HL-60 (cell line): ENCODE data around the gene EFNA5.

ENCODE experiments used
- POLR2AphosphoS5 ChIP-seq: IDR thresholded peaks from 2 replicates; pipeline ENCODE4 v1.6.1; 2012; ENCODE audit warnings: low read depth
- SPI1 ChIP-seq: IDR thresholded peaks from 2 replicates; pipeline ENCODE4 v1.6.1; 2012; ENCODE audit warnings: low read depth, mild to moderate bottlenecking, borderline replicate concordance
- TF ChIP-seq, protein P1 (sequence below): IDR thresholded peaks from 2 replicates; pipeline ENCODE4 v1.6.1; 2012; ENCODE audit warnings: low read depth; ENCODE audit not compliant: insufficient replicate concordance

DNA sequence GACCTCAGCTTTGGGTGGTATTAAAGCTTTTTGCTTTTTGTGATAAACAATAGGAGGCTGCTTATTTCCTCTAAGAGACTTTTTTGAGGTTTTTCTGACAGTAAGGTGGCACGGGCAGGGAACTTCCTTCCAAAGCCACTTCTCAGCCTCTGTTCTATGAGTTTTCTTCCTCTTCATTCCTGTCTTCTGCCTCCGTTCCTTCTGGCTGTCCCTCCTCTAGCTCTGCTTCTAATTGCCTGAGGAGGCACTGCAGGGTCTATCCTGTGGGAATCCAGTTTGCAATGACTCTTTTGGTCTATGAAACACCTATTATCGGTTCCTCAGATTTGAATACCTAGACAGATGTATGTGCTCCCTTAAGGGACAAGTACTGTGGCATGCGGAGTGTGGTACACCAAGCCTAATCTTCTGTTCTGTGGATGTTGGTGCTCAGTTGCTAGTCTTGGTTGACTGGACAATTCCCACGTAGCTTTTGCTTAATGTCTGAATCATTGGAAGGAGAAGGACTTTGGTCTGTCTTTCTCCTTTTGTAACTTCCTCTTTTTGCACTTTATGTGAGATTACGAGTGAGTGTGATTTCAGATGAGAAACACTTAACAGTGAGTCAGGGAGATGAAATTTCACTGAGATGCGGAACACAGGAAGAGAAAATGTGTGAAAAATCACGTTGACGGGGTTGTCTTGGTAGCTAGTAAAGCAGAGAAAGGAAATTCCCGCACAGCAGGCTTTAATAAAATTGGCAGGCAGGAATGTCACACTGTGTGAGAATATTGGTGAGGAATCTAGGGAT lies 305.2 kb downstream of the EFNA5 start:
- TF ChIP-seq SPI1 = no peak
- TF ChIP-seq POLR2AphosphoS5 = no peak
- TF ChIP-seq, protein P1, sequence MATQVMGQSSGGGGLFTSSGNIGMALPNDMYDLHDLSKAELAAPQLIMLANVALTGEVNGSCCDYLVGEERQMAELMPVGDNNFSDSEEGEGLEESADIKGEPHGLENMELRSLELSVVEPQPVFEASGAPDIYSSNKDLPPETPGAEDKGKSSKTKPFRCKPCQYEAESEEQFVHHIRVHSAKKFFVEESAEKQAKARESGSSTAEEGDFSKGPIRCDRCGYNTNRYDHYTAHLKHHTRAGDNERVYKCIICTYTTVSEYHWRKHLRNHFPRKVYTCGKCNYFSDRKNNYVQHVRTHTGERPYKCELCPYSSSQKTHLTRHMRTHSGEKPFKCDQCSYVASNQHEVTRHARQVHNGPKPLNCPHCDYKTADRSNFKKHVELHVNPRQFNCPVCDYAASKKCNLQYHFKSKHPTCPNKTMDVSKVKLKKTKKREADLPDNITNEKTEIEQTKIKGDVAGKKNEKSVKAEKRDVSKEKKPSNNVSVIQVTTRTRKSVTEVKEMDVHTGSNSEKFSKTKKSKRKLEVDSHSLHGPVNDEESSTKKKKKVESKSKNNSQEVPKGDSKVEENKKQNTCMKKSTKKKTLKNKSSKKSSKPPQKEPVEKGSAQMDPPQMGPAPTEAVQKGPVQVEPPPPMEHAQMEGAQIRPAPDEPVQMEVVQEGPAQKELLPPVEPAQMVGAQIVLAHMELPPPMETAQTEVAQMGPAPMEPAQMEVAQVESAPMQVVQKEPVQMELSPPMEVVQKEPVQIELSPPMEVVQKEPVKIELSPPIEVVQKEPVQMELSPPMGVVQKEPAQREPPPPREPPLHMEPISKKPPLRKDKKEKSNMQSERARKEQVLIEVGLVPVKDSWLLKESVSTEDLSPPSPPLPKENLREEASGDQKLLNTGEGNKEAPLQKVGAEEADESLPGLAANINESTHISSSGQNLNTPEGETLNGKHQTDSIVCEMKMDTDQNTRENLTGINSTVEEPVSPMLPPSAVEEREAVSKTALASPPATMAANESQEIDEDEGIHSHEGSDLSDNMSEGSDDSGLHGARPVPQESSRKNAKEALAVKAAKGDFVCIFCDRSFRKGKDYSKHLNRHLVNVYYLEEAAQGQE = no peak
